Natural killer cell (primary cell): Measurements from ENCODE around the gene APBA2. TPM values are rescaled to one million over a fixed set of nuclear protein-coding genes. Genes with fewer than 3 reads are reported as not detected.

Source experiments
- ATAC-seq, 3 donors: fragments of 150-1000 bp in 2 of 3; fragments of 200-7000 bp in 1 of 3; cut with Tn5 transposase; 1 replicate in 1 of 3; 2 replicates in 2 of 3; pipeline ENCODE4 v1.10.0; 2021; ENCODE audit warnings: mild to moderate bottlenecking in 2 of 3, moderate library complexity in 2 of 3
- DNase-seq, 2 donors: peaks; one replicate each; pipeline versions ENCODE4 v3.0.0 to v3.0.0-alpha.2; 2013 to 2021; ENCODE audit warnings: mixed read lengths in 1 of 2
- H3K27ac ChIP-seq: one replicate; pipeline ENCODE4 v1.5.1; 2013; ENCODE audit warnings: mild to moderate bottlenecking, low read length
- H3K27me3 ChIP-seq: one replicate; pipeline ENCODE4 v1.6.1; 2013; ENCODE audit warnings: low read length; ENCODE audit not compliant: control insufficient read depth, insufficient read depth
- H3K36me3 ChIP-seq: one replicate; pipeline ENCODE4 v1.6.1; 2013; ENCODE audit warnings: low read length; ENCODE audit not compliant: control insufficient read depth, insufficient read depth
- H3K4me1 ChIP-seq: one replicate; pipeline ENCODE4 v1.6.1; 2013; ENCODE audit warnings: low read length; ENCODE audit not compliant: control insufficient read depth, insufficient read depth
- H3K4me3 ChIP-seq: one replicate; pipeline ENCODE4 v1.5.1; 2013; ENCODE audit warnings: low read length
- H3K9me3 ChIP-seq: one replicate; pipeline ENCODE4 v1.6.1; 2013; ENCODE audit warnings: low read length; ENCODE audit not compliant: control insufficient read depth, insufficient read depth
- H3K27ac Mint-ChIP-seq, 2 donors: one replicate each; pipeline ENCODE4 v1.8.0; 2022; ENCODE audit warnings: mild to moderate bottlenecking in 2 of 2, mixed read lengths in 2 of 2, moderate library complexity in 1 of 2
- H3K27me3 Mint-ChIP-seq, 2 donors: one replicate each; pipeline ENCODE4 v1.8.0; 2022; ENCODE audit warnings: low read depth in 2 of 2, mixed read lengths in 2 of 2
- H3K36me3 Mint-ChIP-seq: one replicate; pipeline ENCODE4 v1.8.0; 2022; ENCODE audit warnings: mixed read lengths
- H3K4me1 Mint-ChIP-seq, 2 donors: one replicate each; pipeline ENCODE4 v1.8.0; 2022; ENCODE audit warnings: mixed read lengths in 2 of 2
- H3K4me3 Mint-ChIP-seq: one replicate; pipeline ENCODE4 v1.8.0; 2022; ENCODE audit warnings: mild to moderate bottlenecking, moderate library complexity, mixed read lengths
- H3K9me3 Mint-ChIP-seq, 2 donors: one replicate each; pipeline ENCODE4 v1.8.0; 2022; ENCODE audit warnings: mixed read lengths in 2 of 2
- CTCF ChIP-seq: fragments of 200-600 bp; IDR thresholded peaks from one replicate; pipeline ENCODE4 v1.8.0; 2022; ENCODE audit warnings: antibody characterized with exemption
- WGBS: methylation state at CpG from one replicate; pipeline ENCODE4 v1.1.7; 2013; ENCODE audit warnings: missing lambda C conversion rate; ENCODE audit not compliant: insufficient coverage; 5-methylcytosine and 5-hydroxymethylcytosine counted together
- intact Hi-C: fragments of 100-400 bp; cut with micrococcal nuclease; formaldehyde crosslinking; loops from one replicate; pipeline ENCODE4 v1.14.2; 2022
- total RNA-seq, 4 donors: library from RNA; stranded (reverse); fragments of 120-200 nt in 1 of 4; gene quantifications; one replicate each; pipeline versions ENCODE4 v1.2.3 to v1.2.4, GENCODE V29; 2013 to 2022

APBA2 gene
- total RNA-seq, 3 donors from 2014 or later (not counting 1 experiment from before 2014, with no cell fraction given), result 96.4 to 119 (median 97.9) TPM

GRCh38 chr15:29135702-29136646 lies 250.2 kb downstream of the APBA2 start:
- peaks cover 8% of the 10 kb centered on the region for H3K4me1 ChIP-seq
- H3K36me3 ChIP-seq, result no peaks in the 10 kb centered on the region
- no peaks in the 10 kb centered on the region for H3K9me3 Mint-ChIP-seq
- intact Hi-C loops, result no loop called here
- DNase-seq, result no peak
- no peak overlapping the region for H3K27ac Mint-ChIP-seq
- H3K4me3 ChIP-seq, result no peak overlapping the region
- 92% methylated on average over 31 of the region's 31 CpGs for WGBS
- no peaks in the 10 kb centered on the region for H3K27me3 ChIP-seq
- H3K4me1 Mint-ChIP-seq, result peaks cover 11 to 17% of the 10 kb centered on the region in 2 donors
- H3K27me3 Mint-ChIP-seq, result peaks cover 4 to 27% of the 10 kb centered on the region in 2 donors
- H3K9me3 ChIP-seq, result no peaks in the 10 kb centered on the region
- no peaks in the 10 kb centered on the region for H3K36me3 Mint-ChIP-seq
- no peak for TF ChIP-seq CTCF
- no peak for ATAC-seq
- H3K4me3 Mint-ChIP-seq, result no peak overlapping the region
- H3K27ac ChIP-seq, result no peak overlapping the region

- Histone ChIP-seq H3K27me3 (no peaks in the 10 kb centered on the region), H3K4me1 (peaks cover 8% of the 10 kb centered on the region), H3K4me3 (no peak overlapping the region), H3K27ac (no peak overlapping the region), H3K9me3 (no peaks in the 10 kb centered on the region), H3K36me3 (no peaks in the 10 kb centered on the region)
- intact Hi-C loops, result no loop called here
- Mint-ChIP-seq H3K27ac (no peak overlapping the region), H3K4me1 (peaks cover 9 to 11% of the 10 kb centered on the region in 2 donors), H3K4me3 (no peak overlapping the region), H3K9me3 (no peaks in the 10 kb centered on the region), H3K27me3 (peaks cover 25 to 39% of the 10 kb centered on the region in 2 donors), H3K36me3 (no peaks in the 10 kb centered on the region)
- TF ChIP-seq CTCF, result no peak
- no peak for ATAC-seq
- 89% methylated on average over 6 of the region's 6 CpGs for WGBS
- DNase-seq, result no peak
Measured at GRCh38 chr15:29138260-29138659, 252.5 kb downstream of the APBA2 start.

- H3K4me1 ChIP-seq, result peaks cover 8% of the 10 kb centered on the region
- no peak overlapping the region for H3K4me3 ChIP-seq
- 90% methylated on average over 19 of the region's 19 CpGs for WGBS
- Mint-ChIP-seq H3K36me3 (no peaks in the 10 kb centered on the region), H3K27me3 (peaks cover 34 to 41% of the 10 kb centered on the region in 2 donors), H3K27ac (no peak overlapping the region), H3K9me3 (no peaks in the 10 kb centered on the region), H3K4me3 (no peak overlapping the region), H3K4me1 (peaks cover 9 to 11% of the 10 kb centered on the region in 2 donors)
- H3K27me3 ChIP-seq, result no peaks in the 10 kb centered on the region
- intact Hi-C loops, result no loop called here
- TF ChIP-seq CTCF, result no peak
- ATAC-seq, result no peak
- H3K27ac ChIP-seq, result no peak overlapping the region
- H3K9me3 ChIP-seq, result no peaks in the 10 kb centered on the region
- H3K36me3 ChIP-seq, result no peaks in the 10 kb centered on the region
- DNase-seq, result no peak
Measured at GRCh38 chr15:29139072-29139471, 253.3 kb downstream of the APBA2 start.
